ENCODE results near the gene ANOS1. TPM values are rescaled to one million over a fixed set of nuclear protein-coding genes. Genes with fewer than 3 reads are reported as not detected.
"Not testable (repeated sequence)": the region's sequence is repeated elsewhere in the genome, so short reads cannot be mapped to it uniquely, and the experiment has no call there.

ANOS1 gene
- total RNA-seq, 2 experiments from 2014 or later, result not detected

- no peaks in the 10 kb centered on the region for H3K9me3 Mint-ChIP-seq
- H3K36me3 Mint-ChIP-seq (ENCODE audit: low read depth), result no peaks in the 10 kb centered on the region
- no peaks in the 10 kb centered on the region for H3K4me1 Mint-ChIP-seq (ENCODE audit: low read depth)
- Histone ChIP-seq H3K36me3 (ENCODE audit: insufficient read depth, low read length) (no peaks in the 10 kb centered on the region), H3K9me3 (ENCODE audit: control insufficient read depth in 1 of 2, insufficient read depth in 1 of 2, low read length in 2 of 2) (no peaks in the 10 kb centered on the region), H3K4me1 (ENCODE audit: insufficient read depth, low read length) (no peaks in the 10 kb centered on the region), H3K4me3 (ENCODE audit: low read length) (no peak overlapping the region), H3K27me3 (ENCODE audit: control insufficient read depth in 1 of 2, insufficient read depth in 2 of 2, low read length in 2 of 2) (no peaks in the 10 kb centered on the region), H3K27ac (ENCODE audit: low read depth in 1 of 2, low read length in 2 of 2) (no peak overlapping the region)
- no peaks in the 10 kb centered on the region for H3K27me3 Mint-ChIP-seq
- no peak overlapping the region for H3K4me3 Mint-ChIP-seq
- no peak overlapping the region for H3K27ac Mint-ChIP-seq
- no peak for TF ChIP-seq CTCF (IDR thresholded peaks at IDR 0.05)
- POLR2A ChIA-PET, result no interaction called here
- ATAC-seq (ENCODE audit: poor library complexity), result no peak
- DNase-seq, result no peak
- intact Hi-C loops (cut with DNase I, micrococcal nuclease), result no loop called here
- CTCF ChIA-PET, result no interaction called here
Observed at GRCh38 chrX:8504451-8504850, 227.5 kb downstream of the ANOS1 start.

- DNase-seq; POLR2A ChIA-PET; H3K36me3 ChIP-seq (ENCODE audit: insufficient read depth, low read length); H3K4me1 Mint-ChIP-seq (ENCODE audit: low read depth); ATAC-seq (ENCODE audit: poor library complexity); H3K27me3 ChIP-seq (ENCODE audit: control insufficient read depth in 1 of 2, insufficient read depth in 2 of 2, low read length in 2 of 2); H3K4me3 Mint-ChIP-seq; intact Hi-C loops (cut with DNase I, micrococcal nuclease); H3K9me3 Mint-ChIP-seq; H3K4me1 ChIP-seq (ENCODE audit: insufficient read depth, low read length); H3K36me3 Mint-ChIP-seq (ENCODE audit: low read depth); H3K9me3 ChIP-seq (ENCODE audit: control insufficient read depth in 1 of 2, insufficient read depth in 1 of 2, low read length in 2 of 2); H3K27ac Mint-ChIP-seq; H3K27ac ChIP-seq (ENCODE audit: low read depth in 1 of 2, low read length in 2 of 2); H3K4me3 ChIP-seq (ENCODE audit: low read length); H3K27me3 Mint-ChIP-seq: not testable (repeated sequence)
- CTCF ChIA-PET, result interaction anchor here (0.8 kb wide), 1 partner anchor 10 kb away, joined by 3 read pairs; no protein-coding TSS in a partner anchor
Observed at GRCh38 chrX:8502101-8502500, 229.8 kb downstream of the ANOS1 start.

- no peak for ATAC-seq (ENCODE audit: poor library complexity)
- CTCF ChIA-PET, result no interaction called here
- Mint-ChIP-seq H3K27ac (no peak overlapping the region), H3K27me3 (no peaks in the 10 kb centered on the region), H3K4me3 (no peak overlapping the region), H3K9me3 (no peaks in the 10 kb centered on the region), H3K36me3 (ENCODE audit: low read depth) (no peaks in the 10 kb centered on the region), H3K4me1 (ENCODE audit: low read depth) (no peaks in the 10 kb centered on the region)
- Histone ChIP-seq H3K27ac (ENCODE audit: low read depth in 1 of 2, low read length in 2 of 2) (no peak overlapping the region), H3K4me3 (ENCODE audit: low read length) (no peak overlapping the region), H3K36me3 (ENCODE audit: insufficient read depth, low read length) (no peaks in the 10 kb centered on the region), H3K27me3 (ENCODE audit: control insufficient read depth in 1 of 2, insufficient read depth in 2 of 2, low read length in 2 of 2) (no peaks in the 10 kb centered on the region), H3K4me1 (ENCODE audit: insufficient read depth, low read length) (no peaks in the 10 kb centered on the region), H3K9me3 (ENCODE audit: control insufficient read depth in 1 of 2, insufficient read depth in 1 of 2, low read length in 2 of 2) (peaks cover 0 to 4% of the 10 kb centered on the region in 2 experiments)
- intact Hi-C loops (cut with DNase I, micrococcal nuclease), result no loop called here
- TF ChIP-seq CTCF (IDR thresholded peaks at IDR 0.05), result no peak
- POLR2A ChIA-PET, result no interaction called here
- no peak for DNase-seq
Observed at GRCh38 chrX:8500203-8500602, 231.7 kb downstream of the ANOS1 start.

GRCh38 chrX:8495036-8495435 is 236.9 kb downstream of the ANOS1 start:
- H3K27me3 ChIP-seq (ENCODE audit: control insufficient read depth in 1 of 2, insufficient read depth in 2 of 2, low read length in 2 of 2); ATAC-seq (ENCODE audit: poor library complexity); H3K4me1 ChIP-seq (ENCODE audit: insufficient read depth, low read length); H3K27ac Mint-ChIP-seq; H3K36me3 ChIP-seq (ENCODE audit: insufficient read depth, low read length); H3K27me3 Mint-ChIP-seq; intact Hi-C loops (cut with DNase I, micrococcal nuclease); H3K36me3 Mint-ChIP-seq (ENCODE audit: low read depth); POLR2A ChIA-PET; H3K27ac ChIP-seq (ENCODE audit: low read depth in 1 of 2, low read length in 2 of 2); H3K4me3 ChIP-seq (ENCODE audit: low read length); DNase-seq; H3K4me1 Mint-ChIP-seq (ENCODE audit: low read depth); H3K9me3 ChIP-seq (ENCODE audit: control insufficient read depth in 1 of 2, insufficient read depth in 1 of 2, low read length in 2 of 2); H3K4me3 Mint-ChIP-seq; H3K9me3 Mint-ChIP-seq; CTCF ChIA-PET: not testable (repeated sequence)

Data from CD4-positive, alpha-beta T cell (primary cell).